ENCODE measurements around the gene CHCHD3. TPM values are rescaled to one million over a fixed set of nuclear protein-coding genes. Genes with fewer than 3 reads are reported as not detected.
"Not testable (repeated sequence)": the region's sequence is repeated elsewhere in the genome, so short reads cannot be mapped to it uniquely, and the experiment has no call there.

CHCHD3 gene
- total RNA-seq, 1 donor from 2014 or later = 62.1 TPM

DNA sequence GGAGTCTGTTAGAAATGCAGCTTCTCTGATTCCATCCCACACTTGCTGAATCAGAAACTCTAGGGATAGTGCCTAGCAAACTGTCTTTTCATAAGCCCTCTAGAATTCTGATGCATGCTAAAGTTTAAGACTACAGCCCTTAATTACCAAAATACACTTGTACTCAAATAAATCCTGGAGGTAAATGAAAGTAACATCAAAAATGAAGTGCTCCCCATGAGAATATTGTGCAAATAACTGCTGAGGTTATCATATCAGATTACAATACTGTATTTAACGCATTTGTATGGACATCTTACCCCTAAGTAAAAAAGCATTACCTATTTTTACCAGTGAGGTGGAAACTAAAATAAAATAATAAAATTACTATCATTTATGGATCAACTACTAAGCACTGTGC is 104.7 kb downstream of the CHCHD3 start:
- Histone ChIP-seq H3K27me3 (ENCODE audit: control insufficient read depth, insufficient read depth, low read length) (no peaks in the 10 kb centered on the region), H3K4me3 (ENCODE audit: low read depth, low read length) (no peak overlapping the region), H3K36me3 (ENCODE audit: control insufficient read depth, insufficient read depth, low read length) (peaks cover 2% of the 10 kb centered on the region)
- no peak for DNase-seq (ENCODE audit: low read depth)
- TF ChIP-seq, protein P1, sequence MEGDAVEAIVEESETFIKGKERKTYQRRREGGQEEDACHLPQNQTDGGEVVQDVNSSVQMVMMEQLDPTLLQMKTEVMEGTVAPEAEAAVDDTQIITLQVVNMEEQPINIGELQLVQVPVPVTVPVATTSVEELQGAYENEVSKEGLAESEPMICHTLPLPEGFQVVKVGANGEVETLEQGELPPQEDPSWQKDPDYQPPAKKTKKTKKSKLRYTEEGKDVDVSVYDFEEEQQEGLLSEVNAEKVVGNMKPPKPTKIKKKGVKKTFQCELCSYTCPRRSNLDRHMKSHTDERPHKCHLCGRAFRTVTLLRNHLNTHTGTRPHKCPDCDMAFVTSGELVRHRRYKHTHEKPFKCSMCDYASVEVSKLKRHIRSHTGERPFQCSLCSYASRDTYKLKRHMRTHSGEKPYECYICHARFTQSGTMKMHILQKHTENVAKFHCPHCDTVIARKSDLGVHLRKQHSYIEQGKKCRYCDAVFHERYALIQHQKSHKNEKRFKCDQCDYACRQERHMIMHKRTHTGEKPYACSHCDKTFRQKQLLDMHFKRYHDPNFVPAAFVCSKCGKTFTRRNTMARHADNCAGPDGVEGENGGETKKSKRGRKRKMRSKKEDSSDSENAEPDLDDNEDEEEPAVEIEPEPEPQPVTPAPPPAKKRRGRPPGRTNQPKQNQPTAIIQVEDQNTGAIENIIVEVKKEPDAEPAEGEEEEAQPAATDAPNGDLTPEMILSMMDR (IDR thresholded peaks at IDR 0.05; ENCODE audit: insufficient read depth, low read length, severe bottlenecking) = no peak
- FAIRE-seq = no peak

DNA sequence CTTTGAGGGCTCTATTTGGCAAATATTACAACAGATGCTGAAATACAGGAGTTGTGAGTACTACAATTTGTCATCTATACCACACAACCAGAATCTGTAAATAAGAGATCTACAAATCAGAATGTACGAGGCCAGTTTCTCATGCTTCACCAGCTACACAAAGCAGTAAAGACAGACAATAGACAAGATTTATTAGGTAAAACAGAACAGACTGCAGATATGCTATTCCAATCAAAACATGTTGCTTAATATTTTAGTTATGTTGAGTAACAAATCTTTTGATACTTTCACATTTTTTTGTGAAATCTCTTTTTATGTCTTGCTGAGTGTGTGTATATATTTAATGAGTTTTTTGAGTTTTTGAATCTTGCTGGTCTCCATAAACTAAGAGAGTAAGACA is 109.1 kb downstream of the CHCHD3 start:
- no peaks in the 10 kb centered on the region for H3K27me3 ChIP-seq (ENCODE audit: control insufficient read depth, insufficient read depth, low read length)
- no peak overlapping the region for H3K4me3 ChIP-seq (ENCODE audit: low read depth, low read length)
- TF ChIP-seq, protein P1 (IDR thresholded peaks at IDR 0.05; ENCODE audit: insufficient read depth, low read length, severe bottlenecking) = no peak
- H3K36me3 ChIP-seq (ENCODE audit: control insufficient read depth, insufficient read depth, low read length) = peaks cover 2% of the 10 kb centered on the region
- no peak for FAIRE-seq
- no peak for DNase-seq (ENCODE audit: low read depth)

DNA sequence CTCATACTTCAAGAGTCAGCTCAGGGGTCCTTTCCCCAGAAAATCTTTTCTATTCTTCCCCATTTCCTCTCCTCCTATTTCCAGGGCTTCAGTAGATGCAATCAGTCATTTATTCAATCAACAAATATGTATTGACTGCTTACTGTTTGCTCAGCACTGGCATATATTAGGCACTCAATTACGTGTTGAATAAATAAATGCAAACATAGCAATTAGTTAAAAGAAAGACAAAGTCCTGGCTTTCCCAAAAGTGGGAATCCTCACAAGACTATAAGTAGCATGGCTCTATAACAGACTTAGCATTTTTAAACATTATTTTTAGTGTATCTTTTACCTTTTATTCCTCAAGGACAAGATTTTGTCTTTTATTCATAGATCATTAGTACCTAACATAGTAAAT is 111.6 kb downstream of the CHCHD3 start:
- TF ChIP-seq, protein P1 (IDR thresholded peaks at IDR 0.05; ENCODE audit: insufficient read depth, low read length, severe bottlenecking) = no peak
- Histone ChIP-seq H3K4me3 (ENCODE audit: low read depth, low read length) (no peak overlapping the region), H3K27me3 (ENCODE audit: control insufficient read depth, insufficient read depth, low read length) (no peaks in the 10 kb centered on the region), H3K36me3 (ENCODE audit: control insufficient read depth, insufficient read depth, low read length) (peaks cover 2% of the 10 kb centered on the region)
- DNase-seq (ENCODE audit: low read depth) (no peak), FAIRE-seq (no peak)

DNA sequence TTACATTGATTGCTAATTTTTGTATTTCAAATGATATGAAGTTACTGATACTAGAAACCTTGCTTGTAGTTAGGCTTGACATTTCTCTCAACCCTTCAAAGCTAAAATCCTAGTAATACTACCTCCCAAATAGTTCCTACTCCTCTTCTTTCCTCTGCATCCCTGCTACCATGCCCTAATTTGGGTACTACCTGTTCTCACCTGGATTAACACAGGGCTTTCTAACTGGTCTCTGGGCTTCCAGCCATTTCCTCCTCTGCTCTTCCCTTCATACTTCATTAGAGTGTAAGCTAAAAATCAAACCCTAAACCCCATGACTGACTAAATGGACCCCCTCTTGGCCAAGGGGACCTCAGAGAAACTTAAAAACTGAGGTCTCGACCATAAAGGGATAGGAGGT is 112.4 kb downstream of the CHCHD3 start:
- no peak overlapping the region for H3K4me3 ChIP-seq (ENCODE audit: low read depth, low read length)
- no peak for DNase-seq (ENCODE audit: low read depth)
- TF ChIP-seq, protein P1 (IDR thresholded peaks at IDR 0.05; ENCODE audit: insufficient read depth, low read length, severe bottlenecking) = no peak
- H3K36me3 ChIP-seq (ENCODE audit: control insufficient read depth, insufficient read depth, low read length) = no peaks in the 10 kb centered on the region
- H3K27me3 ChIP-seq (ENCODE audit: control insufficient read depth, insufficient read depth, low read length) = no peaks in the 10 kb centered on the region
- FAIRE-seq = no peak

DNA sequence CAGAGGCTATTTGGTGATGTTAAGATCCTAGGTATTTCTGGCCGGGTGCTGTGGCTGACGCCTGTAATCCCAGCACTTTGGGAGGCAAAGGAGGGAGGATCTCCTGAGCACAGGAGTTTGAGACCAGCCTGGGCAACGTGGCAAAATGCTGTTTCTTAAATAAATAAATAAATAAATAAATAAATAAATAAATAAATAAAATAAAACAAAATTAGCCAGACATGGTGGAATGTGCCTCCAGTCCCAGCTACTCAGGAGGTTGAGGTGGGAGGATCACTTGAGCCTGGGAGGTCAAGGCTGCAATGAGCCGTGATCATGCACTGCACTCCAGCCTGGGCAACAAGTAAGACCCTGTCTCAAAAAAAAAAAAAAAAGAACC is 114.4 kb downstream of the CHCHD3 start:
- not testable (repeated sequence) for H3K27me3 ChIP-seq (ENCODE audit: control insufficient read depth, insufficient read depth, low read length); DNase-seq (ENCODE audit: low read depth); H3K36me3 ChIP-seq (ENCODE audit: control insufficient read depth, insufficient read depth, low read length); H3K4me3 ChIP-seq (ENCODE audit: low read depth, low read length); FAIRE-seq

DNA sequence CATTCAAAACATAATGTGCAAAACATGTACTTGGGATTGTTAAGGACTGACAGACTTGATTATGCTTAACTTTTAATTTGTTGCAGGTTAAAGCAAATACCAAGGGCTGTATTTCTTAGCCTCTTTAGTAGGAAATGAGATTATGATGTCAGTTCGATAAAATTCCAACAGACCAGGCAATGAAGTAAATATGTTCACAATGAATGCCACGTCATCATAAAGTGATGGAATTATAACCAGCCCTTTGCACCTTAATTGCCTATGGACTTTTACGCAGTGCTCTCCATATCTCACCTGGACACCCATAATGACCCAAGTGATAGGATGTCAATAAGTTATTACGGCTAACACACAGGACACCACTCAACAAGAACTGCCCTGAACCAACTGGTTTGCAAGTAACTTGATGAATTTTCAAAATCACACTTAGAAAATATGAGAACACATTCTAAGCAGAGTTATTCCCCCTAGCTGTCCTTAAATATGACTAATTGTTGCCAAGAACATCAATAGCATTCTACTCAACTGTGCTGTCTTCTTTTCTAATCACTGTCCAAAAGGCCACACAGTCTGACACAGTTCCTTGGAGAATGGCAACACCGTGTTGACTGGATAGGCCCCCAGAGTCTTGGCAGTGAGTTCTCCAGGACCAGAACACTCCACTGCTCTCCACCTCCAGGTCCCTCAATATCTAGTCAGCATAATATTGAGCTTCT is 115.0 kb downstream of the CHCHD3 start:
- TF ChIP-seq, protein P1 (IDR thresholded peaks at IDR 0.05; ENCODE audit: insufficient read depth, low read length, severe bottlenecking) = no peak
- FAIRE-seq = no peak
- DNase-seq (ENCODE audit: low read depth) = no peak
- Histone ChIP-seq H3K4me3 (ENCODE audit: low read depth, low read length) (no peak overlapping the region), H3K27me3 (ENCODE audit: control insufficient read depth, insufficient read depth, low read length) (no peaks in the 10 kb centered on the region), H3K36me3 (ENCODE audit: control insufficient read depth, insufficient read depth, low read length) (no peaks in the 10 kb centered on the region)

Data from bronchial epithelial cell (primary cell).